Measurements from ENCODE around the gene DEAF1. TPM values are rescaled to one million over a fixed set of nuclear protein-coding genes. Genes with fewer than 3 reads are reported as not detected.

Gene DEAF1
- total RNA-seq, 1 donor from 2014 or later, result 48.9 TPM

DNA sequence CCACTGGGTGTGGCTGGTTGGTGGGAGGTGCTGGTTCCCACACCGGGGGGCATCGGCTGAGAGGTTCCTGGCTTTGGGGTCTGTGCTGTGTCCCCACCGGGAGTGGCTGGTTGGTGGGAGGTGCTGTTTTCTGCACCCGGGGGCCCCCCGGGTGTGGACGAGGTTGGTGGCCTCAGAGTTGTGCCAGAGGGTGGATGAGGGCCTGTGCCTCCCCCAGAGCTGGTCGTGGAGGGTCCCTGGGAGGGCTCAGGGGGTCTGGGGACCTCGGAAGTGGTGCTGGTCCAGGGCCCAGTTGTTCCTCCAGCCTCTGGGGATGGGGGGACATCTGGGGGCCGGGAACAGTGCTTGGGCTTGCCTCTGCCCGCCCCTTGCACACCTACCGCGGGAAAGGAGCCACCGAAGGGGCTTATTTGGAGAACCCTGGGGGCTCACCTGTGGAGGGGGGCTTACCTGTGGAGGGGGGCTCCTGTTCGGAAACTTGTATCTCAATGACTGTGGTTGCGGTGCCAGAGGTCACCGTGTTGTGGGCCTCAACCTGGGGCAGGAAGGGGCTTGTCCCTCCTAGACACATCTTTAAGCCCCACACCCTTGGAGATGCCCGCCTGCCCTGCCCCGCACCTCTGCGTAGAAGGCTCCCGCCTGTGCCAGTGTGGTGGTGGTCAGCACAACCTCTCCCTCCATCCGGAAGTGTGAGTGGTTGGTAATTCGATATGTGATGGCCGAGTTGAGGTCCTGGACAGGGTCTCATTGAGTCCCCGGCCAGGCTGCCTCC, 76.0 kb downstream of the DEAF1 start:
- Mint-ChIP-seq H3K27ac (ENCODE audit: unreplicated experiment) (no peak overlapping the region), H3K4me1 (ENCODE audit: low read depth, unreplicated experiment) (peaks cover 3% of the 10 kb centered on the region), H3K9me3 (ENCODE audit: unreplicated experiment) (no peaks in the 10 kb centered on the region), H3K4me3 (ENCODE audit: unreplicated experiment) (no peak overlapping the region), H3K27me3 (ENCODE audit: low read depth, unreplicated experiment) (no peaks in the 10 kb centered on the region), H3K36me3 (ENCODE audit: low read depth, unreplicated experiment) (peaks cover 10% of the 10 kb centered on the region)
- Histone ChIP-seq H4K20me1 (ENCODE audit: insufficient read depth, low read length) (peaks cover 12% of the 10 kb centered on the region), H3K4me2 (ENCODE audit: low read length) (no peak overlapping the region), H3K4me1 (ENCODE audit: insufficient read depth, low read length) (peaks cover 11% of the 10 kb centered on the region), H3K36me3 (ENCODE audit: insufficient read depth, low read length) (no peaks in the 10 kb centered on the region), H2AFZ (ENCODE audit: low read depth, low read length) (no peak overlapping the region), H3K9me3 (ENCODE audit: insufficient read depth, low read depth, low read length) (no peaks in the 10 kb centered on the region), H3K27me3 (ENCODE audit: insufficient read depth, low read length) (no peaks in the 10 kb centered on the region), H3K79me2 (ENCODE audit: insufficient read depth, low read length) (peaks cover 5% of the 10 kb centered on the region), H3K4me3 (ENCODE audit: insufficient read depth, low read depth, low read length) (no peak overlapping the region), H3K9ac (ENCODE audit: low read length) (no peak overlapping the region), H3K27ac (ENCODE audit: low read depth, low read length) (no peak overlapping the region)
- no peak for FAIRE-seq
- TF ChIP-seq CTCF (IDR thresholded peaks at IDR 0.05; ENCODE audit: insufficient read depth, low read depth, low read length), result no peak
- TF ChIP-seq EZH2 (IDR thresholded peaks at IDR 0.05; ENCODE audit: insufficient read depth, low read length), result no peak
- no peak for DNase-seq (ENCODE audit: low read depth)

DNA sequence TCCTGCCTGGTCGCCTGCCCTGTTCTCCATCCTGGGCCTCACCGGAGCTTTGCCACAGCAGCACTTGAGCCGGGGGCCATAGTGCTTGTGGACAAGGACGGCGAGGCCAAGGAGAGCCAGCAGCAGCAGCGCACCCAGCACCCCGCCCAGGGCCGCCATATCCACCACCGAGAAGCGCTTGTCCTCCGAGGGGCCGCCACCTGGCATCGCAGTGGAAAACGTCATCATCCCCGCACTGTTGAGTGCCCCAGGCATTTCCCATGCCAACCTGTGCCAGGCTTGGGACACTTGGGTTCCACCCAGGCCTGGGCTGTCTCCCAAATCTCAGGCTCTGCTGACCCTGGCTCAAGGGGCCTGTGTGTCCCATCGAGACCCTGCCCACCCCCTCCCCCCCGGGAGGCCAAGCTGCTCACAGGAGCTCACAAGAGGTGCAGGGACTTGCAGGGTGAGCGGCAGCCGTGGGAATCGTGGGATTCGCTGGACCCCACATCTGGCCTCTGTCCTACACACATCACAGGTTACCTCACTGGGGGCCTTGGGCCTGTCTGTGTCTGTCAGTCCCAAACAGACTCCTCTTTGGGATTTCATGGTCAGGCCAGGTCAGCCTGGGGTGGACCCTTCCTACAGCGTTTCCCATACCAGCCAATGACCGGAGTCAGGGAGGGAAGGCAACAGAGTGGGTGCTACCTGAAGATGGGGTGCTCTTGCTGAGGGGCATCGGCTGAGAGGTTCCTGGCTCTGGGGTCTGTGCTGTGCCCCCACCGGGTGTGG, 76.9 kb downstream of the DEAF1 start:
- TF ChIP-seq EZH2 (IDR thresholded peaks at IDR 0.05; ENCODE audit: insufficient read depth, low read length) (no peak), CTCF (IDR thresholded peaks at IDR 0.05; ENCODE audit: insufficient read depth, low read depth, low read length) (no peak)
- Mint-ChIP-seq H3K27ac (ENCODE audit: unreplicated experiment) (no peak overlapping the region), H3K4me3 (ENCODE audit: unreplicated experiment) (no peak overlapping the region), H3K36me3 (ENCODE audit: low read depth, unreplicated experiment) (peaks cover 8% of the 10 kb centered on the region), H3K4me1 (ENCODE audit: low read depth, unreplicated experiment) (no peaks in the 10 kb centered on the region), H3K9me3 (ENCODE audit: unreplicated experiment) (no peaks in the 10 kb centered on the region), H3K27me3 (ENCODE audit: low read depth, unreplicated experiment) (no peaks in the 10 kb centered on the region)
- no peaks in the 10 kb centered on the region for H3K9me3 ChIP-seq (ENCODE audit: insufficient read depth, low read depth, low read length)
- no peak overlapping the region for H3K9ac ChIP-seq (ENCODE audit: low read length)
- H3K4me1 ChIP-seq (ENCODE audit: insufficient read depth, low read length), result peaks cover 11% of the 10 kb centered on the region
- H4K20me1 ChIP-seq (ENCODE audit: insufficient read depth, low read length), result peaks cover 20% of the 10 kb centered on the region
- H3K79me2 ChIP-seq (ENCODE audit: insufficient read depth, low read length), result peaks cover 5% of the 10 kb centered on the region
- no peaks in the 10 kb centered on the region for H3K27me3 ChIP-seq (ENCODE audit: insufficient read depth, low read length)
- no peak overlapping the region for H3K27ac ChIP-seq (ENCODE audit: low read depth, low read length)
- no peak for FAIRE-seq
- H2AFZ ChIP-seq (ENCODE audit: low read depth, low read length), result no peak overlapping the region
- H3K4me3 ChIP-seq (ENCODE audit: insufficient read depth, low read depth, low read length), result no peak overlapping the region
- no peak overlapping the region for H3K4me2 ChIP-seq (ENCODE audit: low read length)
- no peaks in the 10 kb centered on the region for H3K36me3 ChIP-seq (ENCODE audit: insufficient read depth, low read length)
- no peak for DNase-seq (ENCODE audit: low read depth)

Data from astrocyte (in vitro differentiated cells and primary cell).